Karpas-422 (cell line): Measurements from ENCODE around the gene CCDC12. TPM values are rescaled to one million over a fixed set of nuclear protein-coding genes. Genes with fewer than 3 reads are reported as not detected.

Experiments used
- DNase-seq: peaks from one replicate; pipeline ENCODE4 v3.0.0-alpha.2; 2015
- H2AFZ ChIP-seq: fragments of 200-600 bp; sonication (generic); 2 replicates; pipeline ENCODE4 v1.6.1; 2014; ENCODE audit warnings: antibody characterized with exemption, low read length, mixed read lengths
- H3K27ac ChIP-seq: fragments of 200-600 bp; sonication (generic); 2 replicates; pipeline ENCODE4 v1.5.1; 2014; ENCODE audit warnings: mild to moderate bottlenecking, low read length, moderate library complexity
- H3K27me3 ChIP-seq: fragments of 200-600 bp; sonication (generic); 2 replicates; pipeline ENCODE4 v1.6.1; 2014; ENCODE audit warnings: low read length, mixed read lengths
- H3K36me3 ChIP-seq: fragments of 200-600 bp; sonication (generic); 2 replicates; pipeline ENCODE4 v1.6.1; 2014; ENCODE audit warnings: low read length, mixed read lengths; ENCODE audit not compliant: insufficient read depth
- H3K4me1 ChIP-seq: fragments of 200-600 bp; sonication (generic); 2 replicates; pipeline ENCODE4 v1.6.1; 2014; ENCODE audit warnings: mild to moderate bottlenecking, low read length, mixed read lengths
- H3K4me2 ChIP-seq: fragments of 200-600 bp; sonication (generic); 2 replicates; pipeline ENCODE4 v1.6.1; 2014; ENCODE audit warnings: low read length, low read depth, mild to moderate bottlenecking; ENCODE audit not compliant: poor library complexity, severe bottlenecking
- H3K4me3 ChIP-seq: fragments of 200-600 bp; sonication (generic); 2 replicates; pipeline ENCODE4 v1.5.1; 2014; ENCODE audit warnings: mild to moderate bottlenecking, antibody characterized with exemption, low read length, mixed read lengths
- H3K79me2 ChIP-seq: fragments of 200-600 bp; sonication (generic); 2 replicates; pipeline ENCODE4 v1.6.1; 2014; ENCODE audit warnings: mild to moderate bottlenecking, low read length, mixed read lengths
- H3K9ac ChIP-seq: fragments of 200-600 bp; sonication (generic); 2 replicates; pipeline ENCODE4 v1.6.0; 2014; ENCODE audit warnings: low read length
- H3K9me2 ChIP-seq: fragments of 200-600 bp; sonication (generic), shearing (Covaris generic); replicated peaks from 2 replicates; pipeline ENCODE4 v1.6.0; 2014; ENCODE audit warnings: mild to moderate bottlenecking, low read length, moderate library complexity; ENCODE audit not compliant: insufficient read depth
- H3K9me3 ChIP-seq: fragments of 300-700, 200-600 bp; sonication (generic); 2 replicates; pipeline ENCODE4 v1.6.1; 2014; ENCODE audit warnings: low read length, mixed read lengths
- H4K20me1 ChIP-seq: fragments of 200-600 bp; sonication (generic); 2 replicates; pipeline ENCODE4 v1.6.1; 2014; ENCODE audit warnings: mild to moderate bottlenecking, antibody characterized with exemption, low read length, low read depth; ENCODE audit not compliant: insufficient read depth
- total RNA-seq: library from RNA; depleted of rRNA; stranded (reverse); fragments of >200 nt; shearing (Covaris generic); gene quantifications from 2 replicates; pipeline ENCODE4 v1.2.3, GENCODE V29; 2014; ENCODE audit warnings: low replicate concordance

The CCDC12 gene
- total RNA-seq, 1 experiment from 2014 or later, result 40.2 TPM

DNA sequence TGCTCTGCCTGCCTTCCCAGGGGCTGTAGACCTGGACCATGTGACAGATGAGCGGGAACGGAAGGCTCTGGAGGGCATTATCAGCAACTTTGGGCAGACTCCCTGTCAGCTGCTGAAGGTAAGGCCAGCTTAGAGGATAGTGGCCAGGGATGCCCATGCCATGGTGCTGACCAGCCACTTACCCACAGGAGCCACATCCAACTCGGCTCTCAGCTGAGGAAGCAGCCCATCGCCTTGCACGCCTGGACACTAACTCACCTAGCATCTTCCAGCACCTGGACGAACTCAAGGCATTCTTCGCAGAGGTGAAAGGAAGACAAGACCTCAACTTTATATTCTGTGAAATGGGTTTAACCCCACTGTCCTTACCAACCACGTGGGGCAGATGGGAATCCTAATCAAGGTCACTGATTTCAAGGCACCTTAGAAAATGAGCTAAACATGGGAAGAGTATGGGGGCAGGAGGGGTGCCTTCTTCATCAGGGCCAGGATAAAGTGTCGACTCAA is 29.7 kb upstream of the CCDC12 start:
- no peak overlapping the region for H3K4me2 ChIP-seq
- peaks cover 4% of the 10 kb centered on the region for H3K4me1 ChIP-seq
- H3K79me2 ChIP-seq, result no peaks in the 10 kb centered on the region
- DNase-seq, result no peak
- no peaks in the 10 kb centered on the region for H3K9me2 ChIP-seq
- H3K27me3 ChIP-seq, result no peaks in the 10 kb centered on the region
- no peak overlapping the region for H3K4me3 ChIP-seq
- no peaks in the 10 kb centered on the region for H3K9me3 ChIP-seq
- no peak overlapping the region for H2AFZ ChIP-seq
- peaks cover 16% of the 10 kb centered on the region for H3K36me3 ChIP-seq
- no peak overlapping the region for H3K27ac ChIP-seq
- no peak overlapping the region for H3K9ac ChIP-seq
- 0 out of 2 replicates have a peak, but pooled peaks cover 6% of the 10 kb centered on the region for H4K20me1 ChIP-seq

DNA sequence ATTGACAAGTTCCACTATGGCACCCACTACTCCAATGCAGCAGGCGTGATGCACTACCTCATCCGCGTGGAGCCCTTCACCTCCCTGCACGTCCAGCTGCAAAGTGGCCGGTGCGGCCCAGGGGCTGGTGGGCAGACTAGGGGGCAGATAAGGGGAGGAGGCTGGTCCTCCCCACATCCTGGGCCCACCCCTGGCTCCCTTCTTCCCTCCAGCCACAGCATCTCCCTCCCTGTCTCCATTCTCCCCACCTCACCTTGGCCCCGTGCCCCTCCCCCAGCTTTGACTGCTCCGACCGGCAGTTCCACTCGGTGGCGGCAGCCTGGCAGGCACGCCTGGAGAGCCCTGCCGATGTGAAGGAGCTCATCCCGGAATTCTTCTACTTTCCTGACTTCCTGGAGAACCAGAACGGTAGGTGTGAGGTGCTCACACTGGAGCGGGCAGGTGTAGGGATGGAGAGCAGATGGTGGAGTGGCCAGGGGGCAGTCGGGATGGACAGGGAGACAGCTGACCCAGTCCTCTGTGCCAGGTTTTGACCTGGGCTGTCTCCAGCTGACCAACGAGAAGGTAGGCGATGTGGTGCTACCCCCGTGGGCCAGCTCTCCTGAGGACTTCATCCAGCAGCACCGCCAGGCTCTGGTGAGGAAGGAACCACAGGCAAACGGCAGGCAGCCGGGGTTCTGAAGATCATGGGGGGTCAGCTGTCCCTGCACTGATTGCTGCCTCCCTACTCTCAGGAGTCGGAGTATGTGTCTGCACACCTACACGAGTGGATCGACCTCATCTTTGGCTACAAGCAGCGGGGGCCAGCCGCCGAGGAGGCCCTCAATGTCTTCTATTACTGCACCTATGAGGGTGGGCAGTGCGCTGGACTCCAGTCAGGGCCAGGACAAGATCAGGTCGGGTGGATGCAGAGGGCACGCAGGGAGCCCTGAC is 28.9 kb upstream of the CCDC12 start:
- H3K79me2 ChIP-seq, result no peaks in the 10 kb centered on the region
- peaks cover 4% of the 10 kb centered on the region for H3K4me1 ChIP-seq
- no peak for DNase-seq
- 0 out of 2 replicates have a peak, but pooled peaks cover 6% of the 10 kb centered on the region for H4K20me1 ChIP-seq
- H3K4me2 ChIP-seq, result no peak overlapping the region
- H3K27me3 ChIP-seq, result no peaks in the 10 kb centered on the region
- no peak overlapping the region for H2AFZ ChIP-seq
- H3K36me3 ChIP-seq, result peaks cover 16% of the 10 kb centered on the region
- no peak overlapping the region for H3K9ac ChIP-seq
- no peaks in the 10 kb centered on the region for H3K9me2 ChIP-seq
- no peak overlapping the region for H3K27ac ChIP-seq
- H3K4me3 ChIP-seq, result no peak overlapping the region
- H3K9me3 ChIP-seq, result no peaks in the 10 kb centered on the region

DNA sequence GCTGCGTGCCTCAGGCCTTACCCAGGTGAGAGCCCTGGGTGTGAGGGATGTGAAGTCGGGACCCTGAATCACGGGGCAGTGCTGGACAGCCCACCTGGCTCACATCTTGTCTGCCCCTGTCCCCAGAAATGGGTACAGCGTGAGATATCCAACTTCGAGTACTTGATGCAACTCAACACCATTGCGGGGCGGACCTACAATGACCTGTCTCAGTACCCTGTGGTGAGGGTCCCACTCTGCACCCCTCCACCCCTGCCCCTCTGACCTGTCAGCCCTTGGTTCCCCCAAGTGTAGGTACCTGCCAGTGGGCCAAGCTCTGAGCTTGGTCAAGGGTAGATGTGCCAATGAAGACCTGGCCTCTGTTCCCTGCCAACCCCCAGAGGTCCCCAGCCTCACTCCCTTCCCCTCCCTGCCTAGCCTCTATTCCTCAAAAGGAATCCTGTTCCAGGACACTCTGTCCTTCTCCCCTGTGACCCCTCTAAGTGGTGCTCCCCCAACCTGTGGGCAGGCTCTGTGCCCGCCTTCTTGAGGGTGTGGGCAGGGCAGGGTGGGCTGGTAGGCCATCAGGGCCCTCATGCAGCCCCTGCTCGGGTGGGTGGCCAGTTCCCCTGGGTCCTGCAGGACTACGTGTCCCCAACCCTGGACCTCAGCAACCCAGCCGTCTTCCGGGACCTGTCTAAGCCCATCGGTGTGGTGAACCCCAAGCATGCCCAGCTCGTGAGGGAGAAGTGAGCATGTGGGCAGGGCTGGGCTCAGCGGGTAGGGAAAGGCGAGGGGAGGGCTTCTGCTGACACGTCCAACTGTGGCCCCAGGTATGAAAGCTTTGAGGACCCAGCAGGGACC is 28.0 kb upstream of the CCDC12 start:
- Histone ChIP-seq H3K4me3 (no peak overlapping the region), H4K20me1 (0 out of 2 replicates have a peak, but pooled peaks cover 6% of the 10 kb centered on the region), H3K9me3 (no peaks in the 10 kb centered on the region), H3K27ac (no peak overlapping the region), H3K36me3 (peaks cover 22% of the 10 kb centered on the region), H3K4me2 (no peak overlapping the region), H3K27me3 (no peaks in the 10 kb centered on the region), H3K79me2 (no peaks in the 10 kb centered on the region), H3K4me1 (peaks cover 4% of the 10 kb centered on the region), H3K9me2 (no peaks in the 10 kb centered on the region), H2AFZ (no peak overlapping the region), H3K9ac (no peak overlapping the region)
- no peak for DNase-seq

DNA sequence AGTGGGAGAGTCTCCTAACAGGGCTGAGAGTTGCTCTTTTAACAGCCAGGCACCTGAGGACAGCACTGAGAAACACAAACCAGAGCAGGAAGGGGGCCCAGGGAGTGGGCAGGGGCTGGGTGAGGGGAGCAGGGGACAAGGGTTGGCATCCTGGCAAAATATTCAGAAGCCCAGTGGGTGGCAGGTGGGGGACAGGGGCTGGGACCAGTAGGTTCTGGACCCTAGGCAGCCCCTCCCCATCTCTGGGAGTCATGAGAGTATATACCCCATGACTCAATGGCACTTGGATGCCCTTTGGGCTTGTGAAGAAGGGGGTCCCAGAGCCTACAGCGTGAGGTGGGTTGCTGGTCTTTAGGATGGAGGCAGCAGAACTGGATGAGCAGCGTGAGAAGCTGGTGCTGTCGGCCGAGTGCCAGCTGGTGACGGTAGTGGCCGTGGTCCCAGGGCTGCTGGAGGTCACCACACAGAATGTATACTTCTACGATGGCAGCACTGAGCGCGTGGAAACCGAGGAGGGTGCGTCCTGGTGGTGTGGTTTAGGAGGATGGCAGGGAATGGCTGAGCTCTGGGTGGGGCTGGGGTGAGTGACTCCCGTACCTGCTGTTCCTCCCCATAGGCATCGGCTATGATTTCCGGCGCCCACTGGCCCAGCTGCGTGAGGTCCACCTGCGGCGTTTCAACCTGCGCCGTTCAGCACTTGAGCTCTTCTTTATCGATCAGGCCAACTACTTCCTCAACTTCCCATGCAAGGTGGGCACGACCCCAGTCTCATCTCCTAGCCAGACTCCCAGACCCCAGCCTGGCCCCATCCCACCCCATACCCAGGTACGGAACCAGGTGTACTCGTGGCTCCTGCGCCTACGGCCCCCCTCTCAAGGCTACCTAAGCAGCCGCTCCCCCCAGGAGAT is 27.2 kb upstream of the CCDC12 start:
- Histone ChIP-seq H3K4me2 (no peak overlapping the region), H3K4me3 (no peak overlapping the region), H3K27ac (no peak overlapping the region), H3K9ac (no peak overlapping the region), H3K4me1 (peaks cover 4% of the 10 kb centered on the region), H3K27me3 (no peaks in the 10 kb centered on the region), H2AFZ (no peak overlapping the region), H4K20me1 (0 out of 2 replicates have a peak, but pooled peaks cover 6% of the 10 kb centered on the region), H3K79me2 (no peaks in the 10 kb centered on the region), H3K36me3 (peaks cover 28% of the 10 kb centered on the region), H3K9me2 (no peaks in the 10 kb centered on the region), H3K9me3 (no peaks in the 10 kb centered on the region)
- no peak for DNase-seq

DNA sequence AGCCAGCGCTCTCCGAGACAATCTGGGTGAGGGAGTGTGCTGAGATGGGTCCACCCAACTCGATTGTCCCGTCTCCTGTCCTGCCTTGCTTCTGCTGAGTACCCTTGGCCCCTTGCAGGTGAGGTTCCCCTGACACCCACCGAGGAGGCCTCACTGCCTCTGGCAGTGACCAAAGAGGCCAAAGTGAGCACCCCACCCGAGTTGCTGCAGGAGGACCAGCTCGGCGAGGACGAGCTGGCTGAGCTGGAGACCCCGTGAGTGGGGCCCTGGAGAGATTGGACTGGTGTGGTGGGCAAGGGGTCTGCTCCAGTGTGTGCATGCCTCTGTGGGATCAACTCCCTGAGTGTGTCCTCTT is 26.5 kb upstream of the CCDC12 start:
- no peak overlapping the region for H3K27ac ChIP-seq
- no peak overlapping the region for H3K9ac ChIP-seq
- no peak for DNase-seq
- no peak overlapping the region for H3K4me2 ChIP-seq
- no peak overlapping the region for H3K4me3 ChIP-seq
- H4K20me1 ChIP-seq, result 0 out of 2 replicates have a peak, but pooled peaks cover 6% of the 10 kb centered on the region
- H3K27me3 ChIP-seq, result no peaks in the 10 kb centered on the region
- H3K9me3 ChIP-seq, result no peaks in the 10 kb centered on the region
- no peaks in the 10 kb centered on the region for H3K79me2 ChIP-seq
- no peak overlapping the region for H2AFZ ChIP-seq
- no peaks in the 10 kb centered on the region for H3K9me2 ChIP-seq
- peaks cover 8% of the 10 kb centered on the region for H3K4me1 ChIP-seq
- H3K36me3 ChIP-seq, result peaks cover 24% of the 10 kb centered on the region

DNA sequence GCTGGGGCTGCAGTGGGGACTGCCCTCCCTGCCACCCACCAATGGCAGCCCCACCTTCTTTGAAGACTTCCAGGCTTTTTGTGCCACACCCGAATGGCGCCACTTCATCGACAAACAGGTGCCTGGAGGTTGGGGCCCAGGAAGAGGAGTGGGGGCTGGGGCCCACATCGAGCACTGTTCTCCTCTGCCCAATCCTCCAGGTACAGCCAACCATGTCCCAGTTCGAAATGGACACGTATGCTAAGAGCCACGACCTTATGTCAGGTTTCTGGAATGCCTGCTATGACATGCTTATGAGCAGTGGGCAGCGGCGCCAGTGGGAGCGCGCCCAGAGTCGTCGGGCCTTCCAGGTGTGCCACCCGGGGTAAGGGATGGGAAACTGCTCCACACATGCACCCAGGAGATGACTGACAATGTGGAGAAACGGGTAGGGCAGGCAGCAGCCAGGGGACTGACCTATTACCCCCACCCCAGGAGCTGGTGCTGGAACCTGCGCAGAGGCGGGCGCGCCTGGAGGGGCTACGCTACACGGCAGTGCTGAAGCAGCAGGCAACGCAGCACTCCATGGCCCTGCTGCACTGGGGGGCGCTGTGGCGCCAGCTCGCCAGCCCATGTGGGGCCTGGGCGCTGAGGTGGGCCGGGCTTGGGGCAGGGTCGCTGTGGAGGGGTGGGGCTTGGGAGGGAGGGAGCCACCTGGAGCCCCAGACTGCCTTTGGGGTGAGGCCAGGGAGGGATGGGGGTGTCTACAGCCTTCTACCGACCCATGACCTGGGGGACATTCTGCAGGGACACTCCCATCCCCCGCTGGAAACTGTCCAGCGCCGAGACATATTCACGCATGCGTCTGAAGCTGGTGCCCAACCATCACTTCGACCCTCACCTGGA is 25.9 kb upstream of the CCDC12 start:
- H3K36me3 ChIP-seq, result peaks cover 24% of the 10 kb centered on the region
- no peaks in the 10 kb centered on the region for H3K79me2 ChIP-seq
- no peak overlapping the region for H3K4me3 ChIP-seq
- no peak for DNase-seq
- H3K27me3 ChIP-seq, result no peaks in the 10 kb centered on the region
- H3K4me1 ChIP-seq, result peaks cover 9% of the 10 kb centered on the region
- H3K4me2 ChIP-seq, result no peak overlapping the region
- no peak overlapping the region for H2AFZ ChIP-seq
- no peaks in the 10 kb centered on the region for H3K9me2 ChIP-seq
- H3K9ac ChIP-seq, result no peak overlapping the region
- no peak overlapping the region for H3K27ac ChIP-seq
- H3K9me3 ChIP-seq, result no peaks in the 10 kb centered on the region
- H4K20me1 ChIP-seq, result 0 out of 2 replicates have a peak, but pooled peaks cover 6% of the 10 kb centered on the region

DNA sequence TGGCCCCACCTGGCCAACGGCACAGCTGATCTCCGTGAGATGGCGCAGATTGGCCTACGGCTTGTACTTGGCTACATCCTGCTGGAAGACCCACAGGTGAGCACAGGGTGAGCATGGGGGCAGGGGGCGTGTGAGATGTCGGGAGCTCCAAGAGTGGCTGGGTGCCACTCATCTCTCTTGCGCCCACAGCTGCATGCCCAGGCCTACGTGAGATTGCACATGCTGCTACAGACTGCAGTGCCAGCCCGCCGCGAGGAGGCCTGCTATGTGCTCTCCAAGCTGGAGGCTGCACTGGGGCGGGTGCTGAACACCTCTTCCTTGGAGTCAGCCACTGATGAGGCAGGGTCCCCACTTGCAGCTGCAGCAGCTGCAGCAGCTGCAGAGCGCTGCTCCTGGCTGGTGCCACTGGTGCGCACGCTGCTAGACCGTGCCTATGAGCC is 25.2 kb upstream of the CCDC12 start:
- peaks cover 24% of the 10 kb centered on the region for H3K36me3 ChIP-seq
- 0 out of 2 replicates have a peak, but pooled peaks cover 6% of the 10 kb centered on the region for H4K20me1 ChIP-seq
- H2AFZ ChIP-seq, result no peak overlapping the region
- no peak overlapping the region for H3K4me2 ChIP-seq
- DNase-seq, result no peak
- H3K27me3 ChIP-seq, result no peaks in the 10 kb centered on the region
- H3K79me2 ChIP-seq, result no peaks in the 10 kb centered on the region
- H3K9ac ChIP-seq, result no peak overlapping the region
- peaks cover 11% of the 10 kb centered on the region for H3K4me1 ChIP-seq
- no peaks in the 10 kb centered on the region for H3K9me2 ChIP-seq
- no peak overlapping the region for H3K27ac ChIP-seq
- no peaks in the 10 kb centered on the region for H3K9me3 ChIP-seq
- no peak overlapping the region for H3K4me3 ChIP-seq
